GM12891 (cell line): Measurements from ENCODE around the gene NECAP2.
"Not testable (repeated sequence)": the region's sequence is repeated elsewhere in the genome, so short reads cannot be mapped to it uniquely, and the experiment has no call there.

Source experiments
- PAX5 ChIP-seq: IDR thresholded peaks from 2 replicates; pipeline ENCODE4 v1.6.1; 2011; ENCODE audit warnings: low read length, moderate library complexity, mild to moderate bottlenecking; ENCODE audit not compliant: insufficient read depth, severe bottlenecking
- POLR2A ChIP-seq: IDR thresholded peaks from 2 replicates; pipeline ENCODE4 v1.6.1; 2011; ENCODE audit warnings: low read depth, low read length, control low read depth
- POLR2AphosphoS5 ChIP-seq: IDR thresholded peaks from 2 replicates; pipeline ENCODE4 v1.6.1; 2011; ENCODE audit warnings: low read depth, low read length, control low read depth
- SPI1 ChIP-seq: IDR thresholded peaks from 2 replicates; pipeline ENCODE4 v1.6.1; 2011; ENCODE audit warnings: low read depth, low read length, control low read depth
- TAF1 ChIP-seq: IDR thresholded peaks from 2 replicates; pipeline ENCODE4 v1.6.1; 2011; ENCODE audit warnings: low read depth, low read length, control low read depth

DNA sequence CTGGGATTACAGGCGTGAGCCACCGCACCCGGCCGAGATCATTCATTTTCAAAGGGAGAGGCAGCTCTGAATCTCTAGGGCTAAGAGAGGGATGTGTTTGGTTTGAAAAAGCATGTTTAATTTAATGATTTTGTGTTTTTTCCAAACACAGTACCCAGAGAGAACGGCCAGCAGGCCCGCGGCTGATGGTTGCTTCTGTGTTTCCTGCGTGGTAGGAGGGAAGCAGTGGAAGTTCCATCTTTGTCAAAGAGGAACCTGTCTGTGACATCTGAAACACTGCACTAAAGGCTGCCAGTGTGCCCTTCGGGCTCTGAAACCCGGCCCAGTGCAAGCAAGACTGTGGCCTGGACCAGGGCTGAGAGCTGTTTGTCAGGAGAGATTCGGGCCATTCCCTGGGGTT lies 59.9 kb downstream of the NECAP2 start:
- not testable (repeated sequence) for TF ChIP-seq POLR2A, POLR2AphosphoS5, TAF1, PAX5, SPI1
